ENCODE measurements around the gene VPS13A. TPM values are rescaled to one million over a fixed set of nuclear protein-coding genes. Genes with fewer than 3 reads are reported as not detected.
"Not testable (repeated sequence)": the region's sequence is repeated elsewhere in the genome, so short reads cannot be mapped to it uniquely, and the experiment has no call there.

Gene VPS13A
- polyA plus RNA-seq, 1 donor = 19.3 TPM

GRCh38 chr9:77305622-77306400, 128.5 kb downstream of the VPS13A start:
- DNase-seq = no peak

GRCh38 chr9:77307166-77307565, 129.8 kb downstream of the VPS13A start:
- DNase-seq = no peak

GRCh38 chr9:77316058-77316457, 138.7 kb downstream of the VPS13A start:
- DNase-seq = no peak

GRCh38 chr9:77325058-77325457, 147.7 kb downstream of the VPS13A start:
- no peak for DNase-seq

- DNase-seq = no peak
Observed at GRCh38 chr9:77328102-77328501, 150.8 kb downstream of the VPS13A start.

DNA sequence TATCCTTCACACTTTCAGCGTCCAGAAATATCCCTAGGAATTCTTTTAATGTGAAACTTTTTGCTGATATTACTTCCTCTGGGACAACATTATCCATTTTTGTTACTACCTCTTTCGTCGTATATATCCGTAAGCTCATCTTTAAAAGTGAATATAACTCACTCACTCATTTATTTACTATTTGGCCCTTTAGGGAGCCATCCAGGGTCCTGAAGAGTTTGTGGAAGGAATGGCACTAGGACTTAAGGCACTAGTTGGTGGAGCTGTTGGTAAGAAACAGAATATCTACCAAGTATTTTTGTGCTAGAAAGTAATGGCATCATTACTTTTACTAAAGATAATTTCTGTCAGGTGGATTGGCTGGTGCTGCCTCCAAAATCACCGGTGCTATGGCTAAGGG, 192.7 kb downstream of the VPS13A start:
- no peak for DNase-seq

DNA sequence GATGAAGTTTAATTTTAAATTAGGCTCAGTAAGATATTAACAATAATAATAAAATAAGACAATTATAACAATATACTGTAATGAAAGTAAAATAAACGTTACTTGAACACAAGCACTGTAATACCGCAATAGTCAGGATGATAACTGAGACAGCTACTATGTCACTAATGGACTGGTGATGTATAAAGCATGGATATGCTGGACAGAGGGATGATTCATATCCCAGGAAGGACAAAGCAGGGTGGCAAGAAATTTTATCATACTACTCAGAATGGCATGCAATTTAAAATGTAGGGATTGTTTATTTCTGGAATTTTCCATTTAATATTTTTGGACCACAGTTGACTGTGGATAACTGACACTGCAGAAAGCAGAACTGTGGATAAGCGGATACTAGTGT, 196.9 kb downstream of the VPS13A start:
- DNase-seq = no peak

DNA sequence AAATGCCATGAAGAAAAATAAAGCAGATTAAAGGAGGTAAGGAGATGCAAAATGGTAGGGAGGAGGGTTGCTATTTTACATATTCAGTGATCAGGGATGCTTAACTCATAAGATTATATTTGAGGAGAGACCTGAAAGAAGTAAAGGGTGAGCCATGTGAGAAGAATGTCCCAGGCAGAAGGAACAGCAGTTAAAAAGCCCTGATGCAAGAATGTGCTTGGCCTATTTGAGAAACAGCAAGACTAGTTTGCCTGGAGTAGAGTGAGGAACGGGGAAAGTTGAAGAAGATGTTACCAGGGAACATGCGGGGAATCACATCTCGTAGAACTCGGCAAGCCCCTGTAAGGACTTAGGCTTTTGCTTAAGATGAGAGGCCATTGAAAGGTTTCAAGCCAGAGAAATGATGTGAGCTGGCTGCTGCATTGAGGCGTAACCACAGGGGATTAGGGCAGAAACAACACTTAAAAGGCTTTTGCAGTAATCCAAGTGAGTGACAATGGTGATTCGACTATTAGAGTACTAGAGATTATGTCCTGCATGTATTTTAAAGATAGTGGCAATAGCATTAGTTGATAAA, 198.7 kb downstream of the VPS13A start:
- DNase-seq = no peak

DNA sequence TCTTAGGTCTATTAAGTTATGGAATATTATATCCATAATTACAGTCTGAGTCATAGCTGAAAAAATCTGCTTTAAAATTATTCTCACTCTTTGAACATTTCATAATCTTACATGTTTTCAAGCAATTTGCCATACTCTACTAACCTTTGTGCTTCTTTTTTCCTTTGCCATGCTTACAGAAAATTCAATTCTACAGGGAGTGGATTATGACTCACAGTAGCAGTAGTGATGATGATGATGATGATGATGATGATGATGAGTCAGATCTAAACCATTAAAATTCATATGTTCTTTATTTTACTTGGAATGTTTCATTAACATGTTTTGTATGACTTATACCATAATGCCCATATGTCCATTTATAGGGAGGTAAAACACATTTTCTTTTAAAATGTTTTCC, 207.1 kb downstream of the VPS13A start:
- DNase-seq = no peak

- no peak for DNase-seq
Observed at GRCh38 chr9:77386187-77386586, 208.9 kb downstream of the VPS13A start.

DNA sequence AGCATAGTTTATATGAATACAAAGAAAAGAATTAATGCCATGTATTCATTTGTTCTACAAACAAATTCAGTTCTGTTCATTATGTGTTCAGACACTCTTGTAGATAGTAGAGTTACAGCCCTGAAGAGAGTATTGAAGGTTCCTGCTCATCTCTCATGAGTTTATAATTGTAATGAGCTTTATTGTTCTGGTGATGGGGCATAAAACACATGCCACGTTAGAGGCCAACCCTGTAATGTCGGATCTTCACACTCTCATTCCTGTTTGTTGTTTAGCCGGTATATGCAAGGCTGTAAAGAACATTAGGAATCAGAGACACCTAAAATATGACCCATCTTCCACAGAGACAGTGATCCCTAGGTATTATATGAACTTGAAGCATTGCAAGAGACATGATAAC, 214.5 kb downstream of the VPS13A start:
- DNase-seq = no peak

GRCh38 chr9:77392328-77392727, 215.0 kb downstream of the VPS13A start:
- no peak for DNase-seq

GRCh38 chr9:77398581-77398980, 221.2 kb downstream of the VPS13A start:
- DNase-seq = not testable (repeated sequence)

- no peak for DNase-seq
Observed at GRCh38 chr9:77399964-77400363, 222.6 kb downstream of the VPS13A start.

GRCh38 chr9:77402286-77402685, 225.0 kb downstream of the VPS13A start:
- DNase-seq = no peak

DNA sequence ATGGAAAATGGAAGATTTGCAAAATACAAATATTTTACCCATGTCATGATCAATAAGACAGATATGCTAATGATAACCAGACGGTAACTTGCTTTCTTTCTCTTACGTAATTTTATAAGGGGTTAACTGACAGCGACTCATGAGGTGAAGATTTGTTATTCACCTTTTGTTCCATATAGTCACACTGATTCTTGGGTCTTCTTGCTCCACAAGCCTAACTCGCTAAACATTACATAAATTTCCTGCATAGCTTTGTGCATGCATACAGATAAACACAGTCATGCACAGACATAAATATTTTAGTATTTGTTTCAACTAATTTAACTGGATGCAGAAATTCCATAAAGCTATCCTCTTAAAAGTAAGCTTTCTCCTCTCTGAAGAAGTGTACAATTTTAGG, 225.9 kb downstream of the VPS13A start:
- DNase-seq = no peak

- not testable (repeated sequence) for DNase-seq
Observed at GRCh38 chr9:77408521-77408920, 231.2 kb downstream of the VPS13A start.

DNA sequence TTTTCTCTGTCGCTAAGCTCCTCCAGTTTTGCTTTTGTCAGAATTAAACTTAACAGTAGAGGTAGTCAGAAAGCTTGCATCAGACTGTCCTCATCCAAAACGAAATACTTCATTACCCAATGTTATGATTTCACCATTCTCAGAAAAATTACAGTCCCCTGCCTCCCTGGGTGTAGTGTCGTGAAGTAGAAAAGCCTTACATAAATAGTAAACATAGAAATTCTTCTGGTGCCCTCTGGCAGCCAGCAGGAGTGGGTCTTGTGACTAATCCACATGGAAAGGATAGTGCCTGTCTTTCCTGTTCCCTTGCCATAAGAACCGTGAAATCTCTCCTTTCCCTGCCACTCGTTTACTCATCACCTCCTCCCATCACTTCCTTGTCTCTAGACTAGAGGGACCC, 240.2 kb downstream of the VPS13A start:
- no peak for DNase-seq

- no peak for DNase-seq
Observed at GRCh38 chr9:77418226-77418625, 240.9 kb downstream of the VPS13A start.

- no peak for DNase-seq
Observed at GRCh38 chr9:77420641-77421040, 243.3 kb downstream of the VPS13A start.

DNA sequence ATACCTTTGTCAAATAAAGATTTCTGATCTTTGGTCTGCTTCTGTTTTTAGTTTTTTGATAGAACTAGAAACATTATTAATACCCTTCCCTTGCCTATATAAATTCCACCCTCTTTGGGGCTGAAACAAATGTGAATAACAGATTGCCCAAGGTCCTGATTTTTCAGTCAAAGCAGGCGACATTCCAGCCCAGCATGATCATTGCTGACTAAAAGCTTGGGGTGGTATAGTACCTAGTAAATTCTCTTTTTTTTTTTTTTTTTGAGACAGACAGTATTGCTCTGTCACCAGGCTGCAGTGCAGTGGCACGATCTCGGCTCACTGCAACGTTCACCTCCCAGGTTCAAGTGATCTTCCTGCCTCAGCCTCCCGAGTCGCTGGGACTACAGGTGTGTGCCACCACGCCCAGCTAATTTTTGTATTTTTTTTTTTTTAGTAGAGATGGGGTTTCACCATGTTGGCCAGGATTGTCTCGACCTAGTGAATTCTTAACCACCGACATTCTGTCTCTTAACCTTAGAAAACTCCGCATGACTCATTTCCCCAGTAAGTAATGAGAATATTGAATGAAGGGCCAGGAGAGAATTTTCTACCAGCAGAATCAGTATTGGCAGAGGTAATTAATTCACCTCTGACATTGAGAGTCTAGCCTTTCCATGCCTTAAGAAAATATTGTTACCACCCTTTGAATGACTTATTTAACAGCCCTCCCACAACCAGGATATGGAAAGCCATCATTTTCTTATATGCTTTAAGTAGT, 244.4 kb downstream of the VPS13A start:
- DNase-seq = no peak

DNA sequence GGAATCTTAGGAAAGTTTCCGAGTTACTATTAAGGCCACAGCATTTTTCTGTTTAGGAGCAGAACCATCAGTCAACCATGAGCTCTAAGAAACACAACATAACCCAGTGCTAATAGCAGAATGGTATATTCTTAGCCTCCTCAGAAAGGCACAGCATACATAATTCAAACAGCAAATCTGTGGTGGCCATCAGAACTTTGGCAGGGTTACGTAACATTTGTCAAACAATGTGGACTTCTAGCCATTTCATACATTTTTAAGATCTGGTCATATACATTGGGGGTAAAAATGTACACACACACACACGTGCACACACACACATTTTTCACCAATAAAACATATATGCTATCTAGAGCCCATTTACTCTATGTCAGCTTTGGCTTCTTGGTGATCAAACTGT, 245.6 kb downstream of the VPS13A start:
- DNase-seq = no peak

- DNase-seq = no peak
Observed at GRCh38 chr9:77423841-77424240, 246.5 kb downstream of the VPS13A start.

- DNase-seq = no peak
Observed at GRCh38 chr9:77424993-77425392, 247.7 kb downstream of the VPS13A start.

Data from hindlimb muscle (tissue), 1 donor.